Calu3 (cell line): ENCODE measurements around the gene TXNL4B. TPM values are rescaled to one million over a fixed set of nuclear protein-coding genes. Genes with fewer than 3 reads are reported as not detected.

ENCODE experiments used
- BruUV-seq: library from RNA; stranded (reverse); fragments of 400-500 nt; replicated peaks from 2 replicates; lab custom pipeline; 2021; lab: Mats Ljungman, UMichigan
- CTCF ChIA-PET: fragments of 300-600 bp; sonication (Branson Sonifier 250); formaldehyde crosslinking; loops from one replicate; lab custom pipeline; 2022; ENCODE audit warnings: antibody characterized with exemption; lab: Charles Lee
- DNase-seq: peaks from one replicate; pipeline ENCODE4 v3.0.0; 2022
- H3K27ac Mint-ChIP-seq: one replicate; pipeline ENCODE4 v1.8.0; 2022; ENCODE audit warnings: mixed read lengths; ENCODE audit not compliant: unreplicated experiment
- H3K27me3 Mint-ChIP-seq: one replicate; pipeline ENCODE4 v1.8.0; 2022; ENCODE audit warnings: mixed read lengths; ENCODE audit not compliant: unreplicated experiment
- H3K36me3 Mint-ChIP-seq: one replicate; pipeline ENCODE4 v1.8.0; 2022; ENCODE audit warnings: mild to moderate bottlenecking, moderate library complexity, mixed read lengths; ENCODE audit not compliant: insufficient read depth, unreplicated experiment
- H3K4me1 Mint-ChIP-seq: one replicate; pipeline ENCODE4 v1.8.0; 2022; ENCODE audit warnings: mild to moderate bottlenecking, low read depth, mixed read lengths; ENCODE audit not compliant: unreplicated experiment
- H3K4me3 Mint-ChIP-seq: one replicate; pipeline ENCODE4 v1.8.0; 2022; ENCODE audit warnings: mild to moderate bottlenecking, low read depth, moderate library complexity, mixed read lengths; ENCODE audit not compliant: unreplicated experiment
- H3K9me3 Mint-ChIP-seq: one replicate; pipeline ENCODE4 v1.8.0; 2022; ENCODE audit warnings: low read depth, mixed read lengths; ENCODE audit not compliant: unreplicated experiment
- CTCF ChIP-seq: fragments of 200-600 bp; IDR thresholded peaks from one replicate; pipeline ENCODE4 v1.8.0; 2022; ENCODE audit warnings: antibody characterized with exemption; ENCODE audit not compliant: unreplicated experiment
- intact Hi-C: fragments of 100-400 bp; cut with micrococcal nuclease; formaldehyde crosslinking; loops from one replicate; pipeline ENCODE4 v1.10.0; 2022; ENCODE audit not compliant: unreplicated experiment
- total RNA-seq: library from RNA; stranded (reverse); gene quantifications from 2 replicates; pipeline ENCODE4 v1.2.3, GENCODE V29; 2022

The TXNL4B gene
- total RNA-seq, 1 experiment from 2014 or later = 18.0 TPM

GRCh38 chr16:72036098-72036497 lies 57.3 kb downstream of the TXNL4B start:
- intact Hi-C loops = no loop called here
- Mint-ChIP-seq H3K4me3 (no peak overlapping the region), H3K27me3 (no peaks in the 10 kb centered on the region), H3K27ac (no peak overlapping the region), H3K9me3 (no peaks in the 10 kb centered on the region), H3K4me1 (no peaks in the 10 kb centered on the region), H3K36me3 (no peaks in the 10 kb centered on the region)
- no peak for DNase-seq
- no TSS peak for BruUV-seq
- no peak for TF ChIP-seq CTCF
- CTCF ChIA-PET = no interaction called here

Other genes with a start within 250 kb of the TXNL4B start
- 44.1 and 48.1 TPM in 2 replicates for gene ATXN1L, start 247.6 kb downstream of the TXNL4B start, total RNA-seq
- gene ZNF821, start 209.4 kb downstream of the TXNL4B start, total RNA-seq = 12.3 and 13.1 TPM in 2 replicates
- gene IST1, start 198.1 kb downstream of the TXNL4B start, total RNA-seq = 252 and 269 TPM in 2 replicates
- not detected in 2 replicates for gene PKD1L3, start 93.2 kb downstream of the TXNL4B start, total RNA-seq
- gene DHODH, start 84.9 kb downstream of the TXNL4B start, total RNA-seq = 19.7 and 21.3 TPM in 2 replicates
- not detected in 2 replicates for gene HP, start 39.1 kb downstream of the TXNL4B start, total RNA-seq
- gene HPR, start 30.4 kb downstream of the TXNL4B start, total RNA-seq = not detected in 2 replicates
- gene DHX38, start 227 bp upstream of the TXNL4B start, total RNA-seq = 83.0 and 86.4 TPM in 2 replicates
- 6.2 and 8.5 TPM in 2 replicates for gene PMFBP1, start 78.5 kb upstream of the TXNL4B start, total RNA-seq